OCI-LY3 (cell line): ENCODE data around the gene NKD2.

ENCODE experiments used
- H2AFZ ChIP-seq: fragments of 200-600, 300-600 bp; shearing (Covaris generic); 2 replicates; pipeline ENCODE4 v1.6.0; 2014; ENCODE audit warnings: antibody characterized with exemption, low read depth, low read length
- H3K27ac ChIP-seq: fragments of 200-600, 300-600 bp; sonication (generic); 2 replicates; pipeline ENCODE4 v1.5.1; 2014; ENCODE audit warnings: mild to moderate bottlenecking, low read length, moderate library complexity, mixed read lengths
- H3K27me3 ChIP-seq: fragments of 200-600, 300-600 bp; sonication (generic); 2 replicates; pipeline ENCODE4 v1.6.1; 2014; ENCODE audit warnings: low read depth, low read length, mixed read lengths
- H3K36me3 ChIP-seq: fragments of 200-600, 300-600 bp; sonication (generic); replicated peaks from 2 replicates; pipeline ENCODE3; 2014; ENCODE audit warnings: low read depth, low read length, mixed read lengths
- H3K4me1 ChIP-seq: fragments of 300-600, 200-600 bp; sonication (generic); 2 replicates; pipeline ENCODE4 v1.6.1; 2014; ENCODE audit warnings: low read length, mixed read lengths
- H3K4me2 ChIP-seq: fragments of 200-600, 300-600 bp; sonication (generic); 2 replicates; pipeline ENCODE4 v1.6.1; 2014; ENCODE audit warnings: low read length, mixed read lengths
- H3K4me3 ChIP-seq: fragments of 300-600, 200-600 bp; sonication (generic); 2 replicates; pipeline ENCODE4 v1.5.1; 2014; ENCODE audit warnings: antibody characterized with exemption, mild to moderate bottlenecking, low read length, moderate library complexity
- H3K79me2 ChIP-seq: fragments of 300-600, 200-600 bp; shearing (Covaris generic); 2 replicates; pipeline ENCODE4 v1.6.1; 2014; ENCODE audit warnings: mild to moderate bottlenecking, low read length, mixed read lengths
- H3K9ac ChIP-seq: fragments of 300-600, 200-600 bp; shearing (Covaris generic); 2 replicates; pipeline ENCODE4 v1.6.0; 2014; ENCODE audit warnings: mild to moderate bottlenecking, low read length, moderate library complexity
- H3K9me3 ChIP-seq: fragments of 200-600, 300-600 bp; shearing (Covaris generic); 2 replicates; pipeline ENCODE4 v1.6.1; 2014; ENCODE audit warnings: low read length, mixed read lengths; ENCODE audit not compliant: insufficient read depth
- H4K20me1 ChIP-seq: fragments of 200-600, 300-600 bp; sonication (generic); 2 replicates; pipeline ENCODE4 v1.6.1; 2016; ENCODE audit warnings: low read length, mixed read lengths; ENCODE audit not compliant: insufficient read depth
- CTCF ChIP-seq: fragments of 200-600, 300-600 bp; sonication (generic); IDR thresholded peaks from 2 replicates; pipeline ENCODE4 v1.5.1; 2014; ENCODE audit warnings: antibody characterized with exemption, low read length, low read depth
- EZH2phosphoT487 ChIP-seq: fragments of 200-600 bp; shearing (Covaris generic); IDR thresholded peaks from 2 replicates; pipeline ENCODE4 v1.6.1; 2018; ENCODE audit warnings: antibody characterized with exemption, mixed run types, low read depth

The NKD2 gene

GRCh38 chr5:1034986-1035385 is 26.4 kb downstream of the NKD2 start:
- Histone ChIP-seq H3K4me2 (no peak overlapping the region), H3K4me1 (no peaks in the 10 kb centered on the region), H3K9ac (no peak overlapping the region), H3K9me3 (no peaks in the 10 kb centered on the region), H3K36me3 (no peaks in the 10 kb centered on the region), H3K4me3 (no peak overlapping the region), H2AFZ (no peak overlapping the region), H3K27ac (no peak overlapping the region), H3K79me2 (no peaks in the 10 kb centered on the region), H4K20me1 (no peaks in the 10 kb centered on the region), H3K27me3 (no peaks in the 10 kb centered on the region)
- TF ChIP-seq CTCF (no peak), EZH2phosphoT487 (no peak)

- Histone ChIP-seq H3K27ac (no peak overlapping the region), H3K27me3 (no peaks in the 10 kb centered on the region), H3K4me1 (no peaks in the 10 kb centered on the region), H3K79me2 (no peaks in the 10 kb centered on the region), H2AFZ (no peak overlapping the region), H3K9me3 (no peaks in the 10 kb centered on the region), H3K4me3 (no peak overlapping the region), H3K36me3 (no peaks in the 10 kb centered on the region), H4K20me1 (no peaks in the 10 kb centered on the region), H3K4me2 (no peak overlapping the region), H3K9ac (no peak overlapping the region)
- TF ChIP-seq EZH2phosphoT487 = no peak
- no peak for TF ChIP-seq CTCF
These were observed 27.1 kb downstream of the NKD2 start for GRCh38 chr5:1035421-1036405.

- Histone ChIP-seq H3K27ac (no peak overlapping the region), H3K79me2 (no peaks in the 10 kb centered on the region), H3K9me3 (no peaks in the 10 kb centered on the region), H3K36me3 (no peaks in the 10 kb centered on the region), H3K9ac (no peak overlapping the region), H3K27me3 (no peaks in the 10 kb centered on the region), H4K20me1 (no peaks in the 10 kb centered on the region), H3K4me2 (no peak overlapping the region), H3K4me1 (no peaks in the 10 kb centered on the region), H2AFZ (no peak overlapping the region), H3K4me3 (no peak overlapping the region)
- TF ChIP-seq EZH2phosphoT487 = no peak
These were observed 28.0 kb downstream of the NKD2 start for GRCh38 chr5:1036504-1037122.

- Histone ChIP-seq H3K36me3 (no peaks in the 10 kb centered on the region), H2AFZ (no peak overlapping the region), H3K9me3 (no peaks in the 10 kb centered on the region), H3K4me2 (no peak overlapping the region), H3K79me2 (no peaks in the 10 kb centered on the region), H3K27ac (no peak overlapping the region), H3K27me3 (no peaks in the 10 kb centered on the region), H3K4me1 (no peaks in the 10 kb centered on the region), H4K20me1 (no peaks in the 10 kb centered on the region), H3K4me3 (no peak overlapping the region), H3K9ac (no peak overlapping the region)
- TF ChIP-seq EZH2phosphoT487 = no peak
- TF ChIP-seq CTCF = no peak
These were observed 28.6 kb downstream of the NKD2 start for GRCh38 chr5:1037123-1037670.
